WERI-Rb-1 (cell line): Measurements from ENCODE around the gene NOTCH2.

Experiments used
- DNase-seq: peaks from one replicate; pipeline ENCODE4 v3.0.0-alpha.2; 2020
- H3K27ac ChIP-seq: fragments of 250-450 bp; sonication (Bioruptor Pico); 2 replicates; pipeline ENCODE4 v1.5.1; 2020; ENCODE audit warnings: mild to moderate bottlenecking, moderate library complexity
- H3K27me3 ChIP-seq: fragments of 250-450 bp; sonication (Bioruptor Pico); 2 replicates; pipeline ENCODE4 v1.5.1; 2021; ENCODE audit warnings: mild to moderate bottlenecking, low read depth, moderate library complexity; ENCODE audit not compliant: insufficient read depth, severe bottlenecking
- H3K36me3 ChIP-seq: fragments of 250-450 bp; sonication (Bioruptor Pico); 2 replicates; pipeline ENCODE4 v1.5.1; 2020; ENCODE audit warnings: mild to moderate bottlenecking, moderate library complexity
- H3K4me3 ChIP-seq: 2 replicates; pipeline ENCODE4 v1.5.1; 2011; ENCODE audit warnings: low read depth, mild to moderate bottlenecking, control low read depth, low read length
- H3K9me3 ChIP-seq: fragments of 250-450 bp; sonication (Bioruptor Pico); 2 replicates; pipeline ENCODE4 v1.5.1; 2021; ENCODE audit warnings: mild to moderate bottlenecking, moderate library complexity; ENCODE audit not compliant: severe bottlenecking
- TF ChIP-seq, protein P1 (sequence below): IDR thresholded peaks from 2 replicates; pipeline ENCODE4 v1.5.1; 2011; ENCODE audit warnings: low read depth, mild to moderate bottlenecking, control low read depth, inconsistent platforms, low read length

The NOTCH2 gene

DNA sequence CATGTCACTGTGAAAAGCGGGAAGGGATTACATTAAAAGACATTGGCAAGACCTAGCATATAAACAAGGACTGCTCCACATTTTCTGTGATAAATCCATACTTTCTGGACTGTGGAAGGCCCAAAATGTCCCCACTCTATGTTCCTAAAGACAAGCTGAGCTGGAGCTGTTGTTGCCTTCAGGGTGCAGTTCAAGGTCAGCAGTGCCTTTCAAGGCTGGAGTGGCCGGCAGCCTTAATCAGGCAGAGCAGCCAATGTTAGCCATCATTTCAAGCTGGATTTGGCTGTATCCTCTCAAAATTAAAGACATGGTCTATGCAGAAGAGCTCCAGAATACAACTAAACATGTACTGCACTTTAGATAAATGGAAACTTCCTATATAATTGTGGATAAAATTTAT is 102.8 kb downstream of the NOTCH2 start:
- no peak overlapping the region for H3K27ac ChIP-seq
- no peak overlapping the region for H3K4me3 ChIP-seq
- DNase-seq, result no peak
- H3K36me3 ChIP-seq, result peaks cover 31% of the 10 kb centered on the region
- no peaks in the 10 kb centered on the region for H3K27me3 ChIP-seq
- no peaks in the 10 kb centered on the region for H3K9me3 ChIP-seq
- TF ChIP-seq, protein P1, sequence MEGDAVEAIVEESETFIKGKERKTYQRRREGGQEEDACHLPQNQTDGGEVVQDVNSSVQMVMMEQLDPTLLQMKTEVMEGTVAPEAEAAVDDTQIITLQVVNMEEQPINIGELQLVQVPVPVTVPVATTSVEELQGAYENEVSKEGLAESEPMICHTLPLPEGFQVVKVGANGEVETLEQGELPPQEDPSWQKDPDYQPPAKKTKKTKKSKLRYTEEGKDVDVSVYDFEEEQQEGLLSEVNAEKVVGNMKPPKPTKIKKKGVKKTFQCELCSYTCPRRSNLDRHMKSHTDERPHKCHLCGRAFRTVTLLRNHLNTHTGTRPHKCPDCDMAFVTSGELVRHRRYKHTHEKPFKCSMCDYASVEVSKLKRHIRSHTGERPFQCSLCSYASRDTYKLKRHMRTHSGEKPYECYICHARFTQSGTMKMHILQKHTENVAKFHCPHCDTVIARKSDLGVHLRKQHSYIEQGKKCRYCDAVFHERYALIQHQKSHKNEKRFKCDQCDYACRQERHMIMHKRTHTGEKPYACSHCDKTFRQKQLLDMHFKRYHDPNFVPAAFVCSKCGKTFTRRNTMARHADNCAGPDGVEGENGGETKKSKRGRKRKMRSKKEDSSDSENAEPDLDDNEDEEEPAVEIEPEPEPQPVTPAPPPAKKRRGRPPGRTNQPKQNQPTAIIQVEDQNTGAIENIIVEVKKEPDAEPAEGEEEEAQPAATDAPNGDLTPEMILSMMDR, result no peak

DNA sequence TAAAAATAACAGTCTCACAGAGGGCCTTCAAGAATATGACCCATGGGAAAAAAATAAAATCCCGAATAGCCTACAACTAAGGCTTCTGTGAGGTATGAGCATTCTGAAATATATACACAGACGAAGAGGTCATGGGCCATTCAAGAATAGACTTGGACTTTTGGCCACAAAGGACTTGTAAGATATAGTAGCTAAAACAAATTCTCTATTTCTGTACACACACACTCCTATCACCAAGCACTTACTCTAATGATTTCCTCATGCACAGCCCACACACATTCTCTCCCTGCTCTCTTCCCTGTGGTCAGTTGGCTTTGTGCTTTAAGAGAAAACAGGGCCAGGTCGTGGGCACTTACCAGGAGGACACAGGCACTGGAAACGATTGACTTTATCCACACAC is 103.4 kb downstream of the NOTCH2 start:
- no peak for DNase-seq
- H3K27me3 ChIP-seq, result no peaks in the 10 kb centered on the region
- H3K36me3 ChIP-seq, result peaks cover 31% of the 10 kb centered on the region
- no peak overlapping the region for H3K4me3 ChIP-seq
- H3K27ac ChIP-seq, result no peak overlapping the region
- TF ChIP-seq, protein P1, result no peak
- no peaks in the 10 kb centered on the region for H3K9me3 ChIP-seq

DNA sequence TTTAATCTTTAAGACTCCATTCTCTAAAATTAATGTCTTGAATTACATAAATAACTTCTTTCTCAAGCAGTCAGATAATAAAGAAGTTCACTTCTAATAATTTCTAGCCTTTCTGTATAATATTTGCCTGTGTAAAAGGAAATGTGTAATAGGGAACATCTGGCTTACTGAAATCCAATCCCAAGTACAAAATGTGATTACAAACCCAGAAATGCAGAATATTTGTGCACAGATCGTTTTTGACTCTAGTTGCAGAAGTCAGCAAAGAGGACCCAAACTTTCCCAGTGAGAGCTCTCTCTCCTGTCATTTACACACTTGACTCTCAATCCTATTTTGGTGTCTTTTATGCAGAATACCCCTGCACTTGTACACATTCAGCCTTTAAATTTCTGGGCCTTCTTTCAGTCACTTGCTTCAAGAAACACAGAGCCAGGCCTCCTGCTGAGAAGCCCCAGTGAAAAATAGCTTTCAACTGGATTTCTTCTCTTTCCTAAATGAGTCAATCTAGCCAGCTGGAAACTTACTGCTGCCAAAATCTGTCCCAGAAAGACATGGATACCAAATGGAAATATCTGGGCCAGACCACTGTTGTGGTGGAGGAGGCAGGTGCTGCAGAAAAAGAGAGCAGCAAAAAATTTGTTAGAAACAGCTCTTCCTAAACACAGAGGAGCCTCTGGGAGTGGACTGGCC is 104.6 kb downstream of the NOTCH2 start:
- H3K27me3 ChIP-seq, result no peaks in the 10 kb centered on the region
- DNase-seq, result no peak
- no peak overlapping the region for H3K27ac ChIP-seq
- H3K9me3 ChIP-seq, result no peaks in the 10 kb centered on the region
- no peak overlapping the region for H3K4me3 ChIP-seq
- peaks cover 31% of the 10 kb centered on the region for H3K36me3 ChIP-seq
- TF ChIP-seq, protein P1, result no peak

DNA sequence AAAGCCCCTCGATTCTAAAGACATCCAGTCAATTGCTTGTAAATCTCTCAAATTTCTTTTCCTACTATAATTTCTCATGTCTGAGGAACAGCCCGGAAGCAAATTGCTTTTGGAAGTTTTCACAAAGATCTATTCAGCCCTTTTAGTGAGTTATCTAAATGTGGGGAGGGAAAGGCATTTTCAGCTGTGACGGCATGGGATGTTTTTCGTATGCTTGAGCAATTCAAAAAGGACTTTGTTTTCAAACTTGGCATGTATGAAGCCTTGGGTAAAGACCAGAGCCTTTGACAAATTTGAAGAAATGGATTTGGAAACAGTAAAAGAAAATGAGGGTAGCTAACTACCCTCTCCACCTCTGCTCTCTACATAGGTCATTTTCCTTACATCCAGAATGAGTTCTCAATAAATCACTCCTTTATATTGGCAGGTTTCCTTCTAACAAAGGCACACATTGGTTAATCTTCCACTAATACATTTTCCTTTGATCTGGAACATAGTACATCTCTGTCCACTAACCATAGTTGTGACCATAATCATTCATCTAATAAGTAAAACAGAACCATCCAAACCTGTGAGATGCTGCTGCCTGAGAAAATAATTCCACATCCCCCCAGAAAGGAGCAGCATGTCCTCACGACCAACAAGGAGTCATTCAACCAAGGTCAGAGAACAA is 107.0 kb downstream of the NOTCH2 start:
- no peak overlapping the region for H3K27ac ChIP-seq
- no peaks in the 10 kb centered on the region for H3K9me3 ChIP-seq
- DNase-seq, result no peak
- H3K36me3 ChIP-seq, result peaks cover 27% of the 10 kb centered on the region
- H3K27me3 ChIP-seq, result no peaks in the 10 kb centered on the region
- no peak overlapping the region for H3K4me3 ChIP-seq
- TF ChIP-seq, protein P1, result no peak

DNA sequence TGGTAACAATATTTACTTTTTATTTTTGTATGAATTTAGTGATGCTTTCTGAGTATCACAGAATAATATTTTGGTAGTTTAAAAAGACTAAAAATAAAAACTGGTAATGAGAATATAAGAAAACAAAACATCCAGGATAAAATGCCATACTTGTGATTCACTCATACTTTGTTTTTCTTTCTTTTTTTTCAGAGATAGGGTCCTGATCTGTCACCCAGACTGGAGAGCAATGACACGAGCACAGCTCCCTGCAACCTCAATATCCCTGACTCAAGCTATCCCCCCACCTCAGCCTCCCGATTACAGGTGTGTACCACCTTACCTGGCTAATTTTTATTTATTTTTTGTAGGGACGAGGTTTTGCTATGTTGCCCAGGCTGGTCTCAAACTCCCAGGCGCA is 109.0 kb downstream of the NOTCH2 start:
- H3K36me3 ChIP-seq, result peaks cover 11% of the 10 kb centered on the region
- no peaks in the 10 kb centered on the region for H3K9me3 ChIP-seq
- H3K4me3 ChIP-seq, result no peak overlapping the region
- no peak for DNase-seq
- no peak overlapping the region for H3K27ac ChIP-seq
- H3K27me3 ChIP-seq, result no peaks in the 10 kb centered on the region
- TF ChIP-seq, protein P1, result no peak
